ENCODE measurements around the gene JOSD2. TPM values are rescaled to one million over a fixed set of nuclear protein-coding genes. Genes with fewer than 3 reads are reported as not detected.

Gene JOSD2
- polyA plus RNA-seq, 1 experiment: 19.6 TPM

DNA sequence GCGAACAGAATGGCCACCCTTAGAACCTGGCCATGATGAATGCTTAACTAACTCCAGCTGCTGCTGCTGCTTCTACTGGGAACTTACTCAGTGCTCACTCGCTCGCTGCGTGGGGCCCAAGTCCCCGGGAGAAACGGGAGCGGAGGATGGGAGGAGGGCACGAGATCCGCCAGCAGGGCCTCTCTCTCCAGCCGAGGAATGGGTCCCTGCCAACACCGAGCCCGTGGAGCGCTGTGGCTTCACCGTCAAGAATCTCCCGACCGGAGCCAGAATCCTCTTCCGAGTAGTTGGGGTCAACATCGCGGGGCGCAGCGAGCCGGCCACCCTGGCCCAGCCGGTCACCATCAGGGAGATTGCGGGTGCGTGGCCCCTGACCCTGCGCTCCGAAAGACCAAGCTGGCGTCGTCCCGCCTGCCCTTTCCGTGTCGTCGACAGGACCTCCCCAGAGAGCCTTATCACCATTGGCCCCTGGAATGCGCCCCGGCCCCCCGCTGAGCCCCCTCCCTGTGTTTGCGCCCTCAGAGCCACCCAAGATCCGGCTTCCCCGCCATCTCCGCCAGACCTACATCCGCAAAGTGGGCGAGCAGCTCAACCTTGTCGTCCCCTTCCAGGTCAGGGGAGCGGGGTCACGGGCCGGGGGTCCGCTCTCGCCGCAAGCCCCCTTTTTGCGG, 52.5 kb downstream of the JOSD2 start:
- Histone ChIP-seq H3K27ac (ENCODE audit: low read depth, low read length) (no peak overlapping the region), H3K9me3 (ENCODE audit: control insufficient read depth, insufficient read depth, low read length) (no peaks in the 10 kb centered on the region; the same call in 1 of the 2 replicates), H3K4me3 (ENCODE audit: low read depth, low read length) (peak overlapping the region; percentile 20; the same call in 1 of the 2 replicates), H3K27me3 (ENCODE audit: control insufficient read depth, insufficient read depth, low read length) (peaks cover 11% of the 10 kb centered on the region)
- DNase-seq (ENCODE audit: low read depth, low spot score): no peak
- ChIA-PET POLR2A (no interaction called here), CTCF (interaction anchor here (0.5 kb wide), 1 partner anchor 101 kb away, joined by 3 read pairs; no protein-coding TSS in a partner anchor)
- TF ChIP-seq CTCF (IDR thresholded peaks at IDR 0.05; ENCODE audit: low read depth, low read length): no peak

DNA sequence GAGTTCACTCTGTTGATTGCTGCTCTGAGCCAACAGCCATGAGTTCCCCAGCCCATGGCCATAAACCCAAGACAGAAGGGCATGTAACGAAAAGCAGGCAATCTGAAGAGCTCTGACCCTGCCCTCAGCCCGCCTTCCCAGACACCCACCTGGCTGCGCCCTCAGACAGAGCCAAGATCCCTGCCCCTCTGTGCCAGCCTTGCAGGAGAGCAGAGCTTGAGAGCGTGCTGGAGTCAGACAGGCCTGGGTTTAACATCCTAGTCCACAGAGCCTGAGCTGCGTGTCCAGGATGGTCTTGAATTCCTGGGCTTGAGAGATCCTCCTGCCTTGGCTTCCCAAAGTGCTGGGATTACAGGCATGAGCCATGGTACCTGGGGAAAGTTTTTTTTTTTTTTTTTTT, 53.7 kb downstream of the JOSD2 start:
- ChIA-PET CTCF (interaction anchor here (0.7 kb wide), 1 partner anchor 48 kb away, joined by 3 read pairs; no protein-coding TSS in a partner anchor), POLR2A (no interaction called here)
- Histone ChIP-seq H3K9me3 (ENCODE audit: control insufficient read depth, insufficient read depth, low read length) (no peaks in the 10 kb centered on the region; the same call in 1 of the 2 replicates), H3K27me3 (ENCODE audit: control insufficient read depth, insufficient read depth, low read length) (peaks cover 11% of the 10 kb centered on the region), H3K27ac (ENCODE audit: low read depth, low read length) (no peak overlapping the region), H3K4me3 (ENCODE audit: low read depth, low read length) (no peak overlapping the region)
- no peak for DNase-seq (ENCODE audit: low read depth, low spot score)
- TF ChIP-seq CTCF (IDR thresholded peaks at IDR 0.05; ENCODE audit: low read depth, low read length): no peak

Other genes with a start within 250 kb of the JOSD2 start
- not detected in 2 replicates for gene KCNC3, start 181.8 kb downstream of the JOSD2 start, polyA plus RNA-seq (2011; rRNA removed)
- gene NAPSA, start 145.6 kb downstream of the JOSD2 start, polyA plus RNA-seq (2011; rRNA removed): 0.10 and 0.16 TPM in 2 replicates
- 23.7 and 32.5 TPM in 2 replicates for gene NR1H2, start 134.7 kb downstream of the JOSD2 start, polyA plus RNA-seq (2011; rRNA removed)
- 5.1 and 6.2 TPM in 2 replicates for gene POLD1, start 126.8 kb downstream of the JOSD2 start, polyA plus RNA-seq (2011; rRNA removed)
- not detected in 2 replicates for gene SPIB, start 92.3 kb downstream of the JOSD2 start, polyA plus RNA-seq (2011; rRNA removed)
- gene MYBPC2, start 78.3 kb downstream of the JOSD2 start, polyA plus RNA-seq (2011; rRNA removed): not detected in 2 replicates
- gene EMC10, start 34.7 kb downstream of the JOSD2 start, polyA plus RNA-seq (2011; rRNA removed): 45.4 and 57.2 TPM in 2 replicates
- gene GARIN5A, start 34.3 kb downstream of the JOSD2 start, polyA plus RNA-seq (2011; rRNA removed): 0.32 and 0.48 TPM in 2 replicates
- not detected in 2 replicates for gene ASPDH, start 2.7 kb upstream of the JOSD2 start, polyA plus RNA-seq (2011; rRNA removed)
- gene LRRC4B, start 57.2 kb upstream of the JOSD2 start, polyA plus RNA-seq (2011; rRNA removed): not detected in 2 replicates
- 0.02 and 0.05 TPM in 2 replicates for gene SYT3, start 128.7 kb upstream of the JOSD2 start, polyA plus RNA-seq (2011; rRNA removed)
- not detected in 2 replicates for gene C19orf81, start 138.3 kb upstream of the JOSD2 start, polyA plus RNA-seq (2011; rRNA removed)
- 2.4 and 3.5 TPM in 2 replicates for gene SHANK1, start 208.6 kb upstream of the JOSD2 start, polyA plus RNA-seq (2011; rRNA removed)
- 43.9 and 64.1 TPM in 2 replicates for gene CLEC11A, start 212.2 kb upstream of the JOSD2 start, polyA plus RNA-seq (2011; rRNA removed)